Testis (tissue), 3 donors: ENCODE data around the gene LDHD. TPM values are rescaled to one million over a fixed set of nuclear protein-coding genes. Genes with fewer than 3 reads are reported as not detected.

Experiments
- DNase-seq: peaks from one replicate; pipeline ENCODE4 v3.0.0-alpha.2; 2019
- H3K27ac ChIP-seq, 2 donors: fragments of 200-600 bp; sonication (generic); one replicate each; pipeline ENCODE4 v1.5.1; 2019
- H3K27me3 ChIP-seq: fragments of 200-600 bp; sonication (generic); one replicate; pipeline ENCODE4 v1.5.1; 2019
- H3K36me3 ChIP-seq: fragments of 200-600 bp; sonication (generic); one replicate; pipeline ENCODE4 v1.5.1; 2017; ENCODE audit warnings: low read depth; ENCODE audit errors: missing control alignments
- H3K4me1 ChIP-seq: fragments of 200-600 bp; sonication (generic); one replicate; pipeline ENCODE4 v1.5.1; 2019
- H3K4me3 ChIP-seq, 2 donors: fragments of 200-600 bp; sonication (generic); one replicate each; pipeline ENCODE4 v1.5.1; 2017 to 2019
- H3K9me3 ChIP-seq: fragments of 200-600 bp; sonication (generic); one replicate; pipeline ENCODE4 v1.5.1; 2017
- POLR2A ChIP-seq: fragments of 450-650 bp; IDR thresholded peaks from one replicate; pipeline ENCODE4 v1.6.1; 2017; ENCODE audit warnings: antibody characterized with exemption, mild to moderate bottlenecking, moderate library complexity
- WGBS, 2 donors: methylation state at CpG; one replicate each; pipeline ENCODE4 v1.1.5; 2018; 5-methylcytosine and 5-hydroxymethylcytosine counted together
- intact Hi-C: fragments of 100-400 bp; cut with DNase I; formaldehyde crosslinking; loops from one replicate; pipeline ENCODE4 v1.15.1; 2023; ENCODE audit warnings: low total_unique reads
- polyA plus RNA-seq: library from polyadenylated mRNA; stranded (reverse); fragments of 350-450 nt; fragmentation: Illumina TruSeq; extraction: RNeasy Lipid Tissue Mini Kit (QIAGEN cat#74804); gene quantifications from one replicate; pipeline ENCODE4 v1.2.3, GENCODE V29; 2014; ENCODE audit warnings: low read depth, low replicate concordance; ENCODE audit not compliant: insufficient read depth
- total RNA-seq, 2 donors: library from RNA; depleted of rRNA; stranded (reverse); fragments of >200 nt; gene quantifications; one replicate each; pipeline ENCODE4 v1.2.3, GENCODE V29; 2016
- TF ChIP-seq, protein P1 (sequence below), 3 experiments: fragments of 450-650 bp in 2 of 3; fragments of 200-600 bp in 1 of 3; sonication (generic) in 1 of 3; IDR thresholded peaks; one replicate each; pipeline ENCODE4 v1.5.1; 2016 to 2019; ENCODE audit warnings: antibody characterized with exemption in 3 of 3, mild to moderate bottlenecking in 2 of 3, moderate library complexity in 1 of 3

Gene LDHD
- total and polyA plus RNA-seq, 3 donors from 2014 or later, result 4.2 to 14.4 (median 5.0) TPM

DNA sequence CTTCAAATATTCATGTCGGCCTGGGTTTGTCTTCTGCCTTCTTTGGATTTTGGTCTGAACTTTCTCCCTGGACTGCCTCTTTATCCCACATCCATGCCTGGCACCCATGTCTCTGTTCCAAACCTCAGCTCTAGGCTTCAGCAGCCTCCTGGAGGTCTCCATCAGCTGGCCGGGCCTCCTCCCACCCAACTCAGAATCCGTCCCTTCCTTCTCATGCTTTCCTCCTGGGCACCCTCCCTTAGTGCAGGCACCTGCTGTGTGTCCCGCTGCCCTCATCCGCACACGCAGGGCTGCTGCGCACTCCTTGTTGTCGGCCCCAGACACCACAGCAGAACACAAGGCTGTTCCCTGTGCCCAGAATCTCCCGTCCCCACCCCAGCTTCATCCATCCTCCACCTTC is 14.0 kb downstream of the LDHD start:
- H3K27ac ChIP-seq, result no peak overlapping the region
- 88 to 95% methylated on average over 9 of the region's 9 CpGs for WGBS, 2 donors
- H3K4me1 ChIP-seq, result peaks cover 19% of the 10 kb centered on the region
- H3K4me3 ChIP-seq, result no peak overlapping the region
- H3K36me3 ChIP-seq, result no peaks in the 10 kb centered on the region
- intact Hi-C loops, result no loop called here
- no peak for DNase-seq
- no peaks in the 10 kb centered on the region for H3K9me3 ChIP-seq
- H3K27me3 ChIP-seq, result no peaks in the 10 kb centered on the region
- no peak for TF ChIP-seq POLR2A
- TF ChIP-seq, protein P1, sequence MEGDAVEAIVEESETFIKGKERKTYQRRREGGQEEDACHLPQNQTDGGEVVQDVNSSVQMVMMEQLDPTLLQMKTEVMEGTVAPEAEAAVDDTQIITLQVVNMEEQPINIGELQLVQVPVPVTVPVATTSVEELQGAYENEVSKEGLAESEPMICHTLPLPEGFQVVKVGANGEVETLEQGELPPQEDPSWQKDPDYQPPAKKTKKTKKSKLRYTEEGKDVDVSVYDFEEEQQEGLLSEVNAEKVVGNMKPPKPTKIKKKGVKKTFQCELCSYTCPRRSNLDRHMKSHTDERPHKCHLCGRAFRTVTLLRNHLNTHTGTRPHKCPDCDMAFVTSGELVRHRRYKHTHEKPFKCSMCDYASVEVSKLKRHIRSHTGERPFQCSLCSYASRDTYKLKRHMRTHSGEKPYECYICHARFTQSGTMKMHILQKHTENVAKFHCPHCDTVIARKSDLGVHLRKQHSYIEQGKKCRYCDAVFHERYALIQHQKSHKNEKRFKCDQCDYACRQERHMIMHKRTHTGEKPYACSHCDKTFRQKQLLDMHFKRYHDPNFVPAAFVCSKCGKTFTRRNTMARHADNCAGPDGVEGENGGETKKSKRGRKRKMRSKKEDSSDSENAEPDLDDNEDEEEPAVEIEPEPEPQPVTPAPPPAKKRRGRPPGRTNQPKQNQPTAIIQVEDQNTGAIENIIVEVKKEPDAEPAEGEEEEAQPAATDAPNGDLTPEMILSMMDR (IDR thresholded peaks at IDR 0.05), result no peak

DNA sequence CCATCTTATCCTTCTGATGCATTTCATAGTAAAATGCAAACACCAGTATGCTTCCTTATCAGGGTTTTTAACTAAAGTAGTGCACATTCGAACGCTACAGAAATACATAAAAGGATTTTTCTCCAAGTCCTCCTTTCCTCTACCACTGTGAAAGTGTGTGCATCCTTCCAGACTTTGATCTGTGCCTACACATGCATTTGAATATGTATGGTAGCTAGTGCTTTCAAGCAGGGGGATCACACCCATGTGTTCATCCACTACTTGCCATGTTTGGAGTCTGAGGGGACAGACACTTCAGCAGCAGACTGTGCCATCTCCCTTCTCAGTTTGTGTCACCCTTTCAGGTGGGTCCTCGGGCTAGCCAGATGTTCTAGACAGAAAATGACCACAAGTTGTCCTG is 14.9 kb downstream of the LDHD start:
- intact Hi-C loops, result no loop called here
- no peak overlapping the region for H3K27ac ChIP-seq
- TF ChIP-seq POLR2A, result no peak
- TF ChIP-seq, protein P1 (IDR thresholded peaks at IDR 0.05), result no peak
- H3K27me3 ChIP-seq, result no peaks in the 10 kb centered on the region
- peaks cover 21% of the 10 kb centered on the region for H3K4me1 ChIP-seq
- H3K4me3 ChIP-seq, result no peak overlapping the region
- no peak for DNase-seq
- no peaks in the 10 kb centered on the region for H3K9me3 ChIP-seq
- 92 to 97% methylated on average over 2 to 3 of the region's 3 CpGs for WGBS, 2 donors
- no peaks in the 10 kb centered on the region for H3K36me3 ChIP-seq

DNA sequence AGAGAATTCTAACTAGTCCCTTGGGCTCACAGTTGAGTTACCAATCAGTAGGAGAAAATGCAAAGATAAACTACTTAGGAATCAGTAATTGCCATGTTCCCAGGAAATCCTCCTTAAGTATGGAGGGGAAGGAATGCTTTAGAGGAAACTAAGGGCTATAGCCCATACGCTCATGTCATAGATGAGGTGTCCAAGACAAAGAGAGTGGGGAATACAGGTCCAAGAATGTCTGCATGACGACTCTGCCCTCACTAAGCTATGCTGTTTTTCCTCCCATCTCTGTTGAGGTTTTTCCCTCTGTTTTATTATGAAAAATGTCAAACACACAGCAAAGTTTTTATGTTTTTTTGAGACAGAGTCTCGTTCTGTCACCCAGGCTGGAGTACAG is 16.0 kb downstream of the LDHD start:
- H3K9me3 ChIP-seq, result no peaks in the 10 kb centered on the region
- no peak overlapping the region for H3K27ac ChIP-seq
- H3K4me3 ChIP-seq, result no peak overlapping the region
- intact Hi-C loops, result no loop called here
- no peaks in the 10 kb centered on the region for H3K27me3 ChIP-seq
- no peak for DNase-seq
- peaks cover 24% of the 10 kb centered on the region for H3K4me1 ChIP-seq
- no peaks in the 10 kb centered on the region for H3K36me3 ChIP-seq
- no peak for TF ChIP-seq POLR2A
- TF ChIP-seq, protein P1 (IDR thresholded peaks at IDR 0.05), result no peak
- WGBS, 2 donors, result 91 to 94% methylated on average over 3 of the region's 3 CpGs

DNA sequence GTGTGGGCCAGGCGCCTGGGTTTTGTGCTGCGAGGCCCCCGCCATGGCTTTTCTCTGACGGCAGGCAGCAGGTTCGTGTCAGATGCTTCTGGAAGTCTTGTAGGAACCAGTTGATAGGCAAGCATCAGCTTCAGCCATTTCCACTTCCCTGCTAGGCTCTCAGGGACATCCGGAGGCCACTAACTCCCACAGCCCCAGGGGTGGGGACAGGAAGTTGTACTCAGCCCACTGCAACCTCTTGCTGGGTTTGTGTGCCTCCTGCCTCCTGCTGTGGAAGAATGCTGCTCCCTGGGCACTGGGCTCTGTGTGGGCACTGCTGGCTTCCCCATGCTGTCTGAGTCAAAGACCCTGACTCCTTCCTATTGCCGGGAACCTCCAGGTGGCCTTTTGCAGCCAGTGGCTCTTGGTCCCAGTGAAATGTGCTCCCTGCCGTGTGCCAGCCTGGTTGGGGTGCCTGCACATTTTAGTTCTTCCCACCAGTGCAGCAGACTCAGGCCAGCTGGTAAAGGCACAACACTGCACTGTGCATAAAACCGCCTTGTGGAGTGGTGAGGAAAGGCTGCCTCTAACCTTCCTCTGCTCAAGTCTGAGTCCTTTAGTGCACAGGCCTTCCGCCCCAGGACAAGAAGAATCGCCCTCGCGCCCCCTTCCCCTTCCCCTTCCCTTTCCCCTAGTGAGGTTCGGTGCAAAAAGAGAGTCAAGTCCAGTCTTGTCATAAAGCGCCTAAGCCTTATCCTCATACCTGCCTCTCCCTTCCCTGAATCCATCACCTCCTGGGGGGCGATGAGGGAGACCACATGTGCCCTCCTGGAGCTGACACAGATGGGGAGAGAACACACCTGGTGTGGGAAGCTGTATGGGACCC is 16.6 kb downstream of the LDHD start:
- H3K4me1 ChIP-seq, result peaks cover 24% of the 10 kb centered on the region
- no peaks in the 10 kb centered on the region for H3K36me3 ChIP-seq
- TF ChIP-seq POLR2A, result no peak
- TF ChIP-seq, protein P1 (IDR thresholded peaks at IDR 0.05), result no peak
- H3K4me3 ChIP-seq, result no peak overlapping the region
- H3K9me3 ChIP-seq, result no peaks in the 10 kb centered on the region
- intact Hi-C loops, result no loop called here
- no peaks in the 10 kb centered on the region for H3K27me3 ChIP-seq
- DNase-seq, result no peak
- 80 to 95% methylated on average over 12 to 16 of the region's 16 CpGs for WGBS, 2 donors
- no peak overlapping the region for H3K27ac ChIP-seq
